Gastroesophageal sphincter (tissue), 4 donors: ENCODE data around the gene ARFGAP2. TPM values are rescaled to one million over a fixed set of nuclear protein-coding genes. Genes with fewer than 3 reads are reported as not detected.

Source experiments
- ATAC-seq: fragments of 150-250 bp; one replicate; pipeline ENCODE4 v1.9.1; 2016; ENCODE audit warnings: mild to moderate bottlenecking, moderate library complexity
- H3K27ac ChIP-seq, 4 donors: fragments of 200-600 bp; sonication (generic) in 3 of 4; 1 replicate in 3 of 4; 2 replicates in 1 of 4; pipeline ENCODE4 v1.5.1; 2016 to 2019
- H3K27me3 ChIP-seq: fragments of 200-600 bp; sonication (generic); one replicate; pipeline ENCODE4 v1.5.1; 2019
- H3K36me3 ChIP-seq, 2 donors: fragments of 200-600 bp; sonication (generic); one replicate each; pipeline ENCODE4 v1.5.1; 2019; ENCODE audit warnings: control low read depth in 1 of 2
- H3K4me1 ChIP-seq, 3 donors: fragments of 200-600 bp; sonication (generic); 1 replicate in 2 of 3; 2 replicates in 1 of 3; pipeline ENCODE4 v1.5.1; 2016 to 2019; ENCODE audit warnings: control low read depth in 2 of 3
- H3K4me3 ChIP-seq, 2 donors: fragments of 200-600 bp; sonication (generic); one replicate each; pipeline ENCODE4 v1.5.1; 2019; ENCODE audit warnings: mild to moderate bottlenecking in 1 of 2, moderate library complexity in 1 of 2
- H3K9me3 ChIP-seq, 3 donors: fragments of 200-600 bp; sonication (generic); one replicate each; pipeline ENCODE4 v1.5.1; 2017 to 2019; ENCODE audit warnings: control low read depth in 2 of 3
- EP300 ChIP-seq: sonication (generic); formaldehyde crosslinking; IDR thresholded peaks from one replicate; pipeline ENCODE4 v1.6.1; 2017; ENCODE audit warnings: antibody characterized with exemption, mild to moderate bottlenecking
- POLR2A ChIP-seq, 2 donors: fragments of 450-650 bp; IDR thresholded peaks; one replicate each; pipeline ENCODE4 v1.6.1; 2017; ENCODE audit warnings: antibody characterized with exemption in 2 of 2, mild to moderate bottlenecking in 2 of 2, moderate library complexity in 1 of 2
- POLR2AphosphoS5 ChIP-seq: sonication (generic); formaldehyde crosslinking; IDR thresholded peaks from one replicate; pipeline ENCODE4 v1.6.1; 2017; ENCODE audit warnings: antibody characterized with exemption
- WGBS, 2 donors: methylation state at CpG; one replicate each; pipeline ENCODE4 v1.1.5; 2018; ENCODE audit warnings: low coverage in 1 of 2; 5-methylcytosine and 5-hydroxymethylcytosine counted together
- total RNA-seq, 4 donors: library from RNA; depleted of rRNA; stranded (reverse); fragments of >200 nt; gene quantifications; one replicate each; pipeline ENCODE4 v1.1.0, GENCODE V29; 2016
- TF ChIP-seq, protein P1 (sequence below), 4 experiments: fragments of 200-600 bp in 2 of 4; fragments of 450-650 bp in 2 of 4; sonication (generic) in 1 of 4; IDR thresholded peaks; one replicate each; pipeline ENCODE4 v1.5.1; 2017 to 2019; ENCODE audit warnings: antibody characterized with exemption in 4 of 4, mild to moderate bottlenecking in 2 of 4, moderate library complexity in 2 of 4

ARFGAP2 gene
- total RNA-seq, 4 donors from 2014 or later: 127 to 223 (median 198) TPM

- H3K36me3 ChIP-seq: peaks cover 0 to 44% of the 10 kb centered on the region in 2 donors
- H3K4me3 ChIP-seq: no peak overlapping the region
- H3K9me3 ChIP-seq: no peaks in the 10 kb centered on the region
- no peaks in the 10 kb centered on the region for H3K27me3 ChIP-seq
- TF ChIP-seq, protein P1, sequence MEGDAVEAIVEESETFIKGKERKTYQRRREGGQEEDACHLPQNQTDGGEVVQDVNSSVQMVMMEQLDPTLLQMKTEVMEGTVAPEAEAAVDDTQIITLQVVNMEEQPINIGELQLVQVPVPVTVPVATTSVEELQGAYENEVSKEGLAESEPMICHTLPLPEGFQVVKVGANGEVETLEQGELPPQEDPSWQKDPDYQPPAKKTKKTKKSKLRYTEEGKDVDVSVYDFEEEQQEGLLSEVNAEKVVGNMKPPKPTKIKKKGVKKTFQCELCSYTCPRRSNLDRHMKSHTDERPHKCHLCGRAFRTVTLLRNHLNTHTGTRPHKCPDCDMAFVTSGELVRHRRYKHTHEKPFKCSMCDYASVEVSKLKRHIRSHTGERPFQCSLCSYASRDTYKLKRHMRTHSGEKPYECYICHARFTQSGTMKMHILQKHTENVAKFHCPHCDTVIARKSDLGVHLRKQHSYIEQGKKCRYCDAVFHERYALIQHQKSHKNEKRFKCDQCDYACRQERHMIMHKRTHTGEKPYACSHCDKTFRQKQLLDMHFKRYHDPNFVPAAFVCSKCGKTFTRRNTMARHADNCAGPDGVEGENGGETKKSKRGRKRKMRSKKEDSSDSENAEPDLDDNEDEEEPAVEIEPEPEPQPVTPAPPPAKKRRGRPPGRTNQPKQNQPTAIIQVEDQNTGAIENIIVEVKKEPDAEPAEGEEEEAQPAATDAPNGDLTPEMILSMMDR (IDR thresholded peaks at IDR 0.05): no peak
- TF ChIP-seq EP300: no peak
- TF ChIP-seq POLR2A (IDR thresholded peaks at IDR 0.05): no peak
- TF ChIP-seq POLR2AphosphoS5: no peak
- peaks cover 0 to 56% (median 18%) of the 10 kb centered on the region in 3 donors for H3K4me1 ChIP-seq
- WGBS, 2 donors: 88 to 95% methylated on average over 3 to 6 of the region's 6 CpGs
- no peak for ATAC-seq
- H3K27ac ChIP-seq: no peak overlapping the region
Observed at GRCh38 chr11:47181271-47181670, 4.6 kb upstream of the ARFGAP2 start.

DNA sequence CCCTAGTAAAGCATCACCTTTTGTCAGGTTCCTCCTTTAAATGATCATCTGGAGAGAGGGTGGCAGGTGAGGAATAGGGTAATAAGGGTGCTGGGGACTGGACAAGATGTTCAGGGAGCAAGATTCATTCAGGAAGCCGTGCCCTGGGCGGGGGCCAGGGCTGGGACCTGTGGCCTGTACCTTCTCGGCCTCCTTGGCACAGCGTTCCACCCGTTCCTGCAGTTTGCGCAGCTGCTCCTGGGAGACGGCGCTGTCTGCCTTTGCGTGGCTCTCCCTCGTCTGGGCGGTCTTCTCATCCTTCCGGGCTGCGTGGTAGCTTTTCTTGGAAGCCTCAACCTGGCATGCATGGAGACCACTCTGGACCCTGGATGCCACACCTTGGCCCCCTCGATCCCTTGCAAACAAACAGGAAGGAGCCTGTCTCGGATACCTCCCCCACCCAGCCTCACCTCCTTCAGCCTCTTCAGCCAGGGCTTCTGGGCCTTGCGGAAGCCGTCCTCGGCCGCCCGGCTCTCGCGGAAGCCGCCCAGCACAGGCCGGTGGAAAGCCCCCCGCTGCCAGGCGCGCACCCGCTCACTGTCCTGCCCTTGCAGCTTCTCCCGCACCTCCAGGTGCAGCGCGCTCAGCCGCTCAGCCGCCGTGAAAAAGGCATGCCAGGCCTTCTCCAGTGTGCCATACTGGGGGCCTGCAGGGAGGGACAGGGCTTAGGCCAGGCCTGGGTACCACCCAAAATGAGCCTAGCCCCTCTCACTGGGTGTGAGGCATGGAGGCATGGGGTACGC lies 3.5 kb upstream of the ARFGAP2 start:
- Histone ChIP-seq H3K27me3 (no peaks in the 10 kb centered on the region), H3K36me3 (peaks cover 0 to 46% of the 10 kb centered on the region in 2 donors), H3K9me3 (no peaks in the 10 kb centered on the region), H3K27ac (no peak overlapping the region), H3K4me1 (peaks cover 3 to 57% (median 26%) of the 10 kb centered on the region in 3 donors), H3K4me3 (no peak overlapping the region)
- TF ChIP-seq, protein P1 (IDR thresholded peaks at IDR 0.05): no peak
- TF ChIP-seq EP300 (no peak), POLR2A (IDR thresholded peaks at IDR 0.05) (no peak), POLR2AphosphoS5 (no peak)
- ATAC-seq: no peak
- WGBS, 2 donors: 78 to 93% methylated on average over 3 to 13 of the region's 35 CpGs

DNA sequence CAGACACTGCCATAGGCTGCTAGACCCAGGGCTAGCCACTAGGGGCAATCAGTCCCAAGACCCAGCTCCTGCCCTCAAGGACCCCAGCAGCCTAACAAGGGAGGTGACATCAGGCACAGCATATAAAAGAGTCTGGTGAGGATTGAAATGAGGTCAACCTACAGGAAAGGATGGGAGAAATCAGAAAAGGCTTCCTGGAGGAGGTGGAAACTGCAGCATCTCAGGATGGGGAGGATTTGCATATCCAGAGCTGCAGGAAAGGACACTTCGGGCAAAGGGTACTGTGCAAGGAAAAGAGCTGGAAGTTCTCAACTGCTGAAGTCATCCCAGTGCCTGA lies 2.9 kb upstream of the ARFGAP2 start:
- no peak for ATAC-seq
- Histone ChIP-seq H3K4me3 (no peak overlapping the region), H3K27me3 (no peaks in the 10 kb centered on the region), H3K9me3 (no peaks in the 10 kb centered on the region), H3K36me3 (peaks cover 0 to 52% of the 10 kb centered on the region in 2 donors), H3K4me1 (peaks cover 3 to 57% (median 26%) of the 10 kb centered on the region in 3 donors), H3K27ac (peak overlapping the region in 1 of 4 donors; percentile 99)
- no peak for TF ChIP-seq EP300
- TF ChIP-seq POLR2A (IDR thresholded peaks at IDR 0.05): no peak
- TF ChIP-seq, protein P1 (IDR thresholded peaks at IDR 0.05): peak in 3 of 4 experiments; percentile 38 to 44 (median 39)
- WGBS, 2 donors: 81 to 100% methylated on average over 1 of the region's 1 CpG

DNA sequence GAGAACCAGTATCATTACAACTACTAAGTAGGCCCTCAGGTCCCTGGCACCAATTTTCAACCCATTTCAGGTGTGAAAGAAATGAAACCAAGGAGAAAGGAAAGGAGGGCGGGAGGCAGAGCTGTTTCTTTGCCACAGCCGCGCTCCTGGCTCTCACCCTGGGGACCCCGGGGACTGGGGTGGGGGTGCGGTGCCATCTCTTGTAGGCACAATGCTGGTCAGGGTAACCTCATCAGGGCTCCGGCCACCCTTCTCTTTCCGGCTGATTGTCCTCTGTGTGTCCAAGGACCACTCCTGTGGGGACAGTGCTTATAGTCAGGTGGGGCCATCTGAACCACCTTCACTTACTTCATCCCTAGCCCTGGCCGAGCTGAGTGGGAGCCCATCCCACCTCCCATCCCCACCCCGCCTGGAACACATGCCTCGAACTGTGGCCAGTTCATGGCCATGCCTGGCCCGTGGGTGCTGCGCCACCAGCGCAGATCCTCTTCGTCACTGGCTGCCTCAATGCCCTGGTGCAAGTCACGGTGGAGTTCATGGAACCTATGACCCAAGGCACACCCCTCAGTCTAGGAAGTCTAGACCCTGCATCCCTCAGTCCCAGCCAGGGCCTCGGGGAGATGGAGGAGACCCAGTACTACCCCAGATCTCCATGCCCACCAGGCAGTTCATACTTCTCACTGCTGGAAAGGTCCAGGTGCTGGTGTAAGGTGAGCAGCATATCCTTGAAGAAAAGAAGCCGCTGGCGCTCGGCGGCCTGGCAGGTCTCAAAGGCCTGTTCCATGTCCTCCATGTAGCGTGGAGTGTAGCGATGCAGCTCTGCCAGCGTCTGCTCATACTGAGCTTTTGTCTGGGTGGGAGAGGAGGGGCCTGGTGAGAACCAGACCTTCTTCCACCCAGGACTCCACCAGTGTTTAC lies 2.3 kb upstream of the ARFGAP2 start:
- H3K4me3 ChIP-seq: no peak overlapping the region
- ATAC-seq: no peak
- peak overlapping the region in 3 of 4 donors; percentile 95 to 99 (median 99) for H3K27ac ChIP-seq
- WGBS, 2 donors: 90% methylated on average over 6 of the region's 23 CpGs; no CpG with 5 or more reads in 1 of the 2 donors
- peaks cover 3 to 55% (median 19%) of the 10 kb centered on the region in 3 donors for H3K4me1 ChIP-seq
- no peaks in the 10 kb centered on the region for H3K9me3 ChIP-seq
- TF ChIP-seq EP300: no peak
- TF ChIP-seq POLR2A (IDR thresholded peaks at IDR 0.05): no peak
- TF ChIP-seq POLR2AphosphoS5: no peak
- TF ChIP-seq, protein P1 (IDR thresholded peaks at IDR 0.05): no peak
- peaks cover 0 to 56% of the 10 kb centered on the region in 2 donors for H3K36me3 ChIP-seq
- no peaks in the 10 kb centered on the region for H3K27me3 ChIP-seq
